GM18507 (cell line): ENCODE data around the gene POC1A.
"Not testable (repeated sequence)": the region's sequence is repeated elsewhere in the genome, so short reads cannot be mapped to it uniquely, and the experiment has no call there.

Experiments
- DNase-seq: peaks from one replicate; pipeline ENCODE4 v3.0.0; 2011; ENCODE audit warnings: low read depth; ENCODE audit not compliant: insufficient read length; ENCODE audit errors: extremely low spot score
- FAIRE-seq: peaks from 2 replicates; lab custom pipeline; 2011; peaks lifted over from hg19 to GRCh38; lab: Jason Lieb, UNC

Gene POC1A

GRCh38 chr3:52056968-52057811, 97.0 kb downstream of the POC1A start:
- FAIRE-seq (peak; percentile 99), DNase-seq (peak; percentile 94)

DNA sequence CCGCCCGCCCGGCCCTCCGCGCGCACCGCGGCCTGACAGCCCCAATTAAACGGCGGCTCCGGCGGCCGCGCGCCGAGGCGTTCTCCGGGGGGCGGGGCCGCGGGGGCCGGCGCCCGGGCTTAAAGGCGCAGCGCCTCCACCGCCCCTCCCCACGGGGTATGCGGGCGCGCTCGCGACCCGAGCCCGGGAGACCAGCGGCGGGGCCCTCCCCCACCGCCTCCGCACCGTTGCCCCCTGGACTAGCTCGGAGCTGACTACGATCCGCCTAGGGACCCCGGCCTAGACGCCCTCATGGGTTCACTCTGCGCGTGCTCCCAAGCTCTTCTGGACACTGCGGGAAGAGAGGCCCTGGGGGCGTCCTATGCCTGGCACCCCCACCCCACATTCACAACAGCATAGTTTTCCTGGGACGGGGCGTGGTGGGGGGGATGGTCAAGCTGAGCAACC, 97.7 kb downstream of the POC1A start, which contains the start of gene DUSP7:
Gene DUSP7, minus strand, starts transcription at position 51 of the 447 bp plus-strand sequence. CDS start 205 bp downstream, outside the sequence.
- peak; percentile 49 for FAIRE-seq

GRCh38 chr3:52055537-52056351, 98.5 kb downstream of the POC1A start:
- no peak for FAIRE-seq

More for the DNA sequence above, 97.7 kb downstream of the POC1A start, which contains the start of gene DUSP7:
- peak; percentile 48 for DNase-seq

DNA sequence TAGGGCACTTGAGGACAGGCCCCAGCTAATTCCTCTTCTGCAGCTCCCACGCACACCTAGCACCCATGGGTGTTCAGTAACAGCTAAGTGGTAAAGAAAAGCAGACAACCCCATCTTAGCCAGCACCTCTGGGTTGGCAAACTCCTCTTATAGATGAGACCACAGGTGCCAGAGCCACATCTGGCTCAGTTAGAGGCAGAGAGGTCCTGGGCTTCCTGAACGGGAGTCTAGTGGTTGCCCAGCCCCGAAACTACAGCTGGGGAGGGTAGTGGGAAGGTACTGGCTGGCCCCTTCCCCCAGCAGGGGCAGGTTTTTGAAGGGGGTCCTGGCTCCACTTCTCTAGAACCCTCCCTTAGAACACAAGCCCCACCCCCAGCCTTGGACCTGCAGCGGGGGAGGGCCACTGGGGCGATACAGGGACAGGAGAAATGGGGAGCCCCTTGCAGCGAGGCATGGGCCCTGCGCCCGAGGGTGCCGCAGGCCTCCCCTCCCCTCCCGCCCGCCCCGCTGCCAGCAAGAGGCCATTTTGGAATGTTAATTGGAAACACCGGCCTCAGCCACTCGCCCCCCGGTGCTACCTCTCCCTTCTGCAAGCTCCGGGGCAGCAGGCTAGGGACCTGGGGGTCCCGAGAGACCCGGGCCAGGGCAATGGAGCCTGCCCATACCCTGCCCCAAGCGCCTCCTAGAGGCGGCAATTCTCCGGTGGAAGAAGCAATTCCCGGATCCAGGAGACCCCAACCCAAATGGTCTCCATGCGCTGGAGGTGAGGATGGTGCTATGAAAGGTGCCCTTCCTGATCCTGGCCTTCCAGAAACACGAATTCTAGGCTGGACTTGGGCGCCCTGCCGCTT, 99.3 kb downstream of the POC1A start:
- no peak for DNase-seq
- no peak for FAIRE-seq

More at GRCh38 chr3:52055537-52056351, 98.5 kb downstream of the POC1A start:
- DNase-seq = no peak

DNA sequence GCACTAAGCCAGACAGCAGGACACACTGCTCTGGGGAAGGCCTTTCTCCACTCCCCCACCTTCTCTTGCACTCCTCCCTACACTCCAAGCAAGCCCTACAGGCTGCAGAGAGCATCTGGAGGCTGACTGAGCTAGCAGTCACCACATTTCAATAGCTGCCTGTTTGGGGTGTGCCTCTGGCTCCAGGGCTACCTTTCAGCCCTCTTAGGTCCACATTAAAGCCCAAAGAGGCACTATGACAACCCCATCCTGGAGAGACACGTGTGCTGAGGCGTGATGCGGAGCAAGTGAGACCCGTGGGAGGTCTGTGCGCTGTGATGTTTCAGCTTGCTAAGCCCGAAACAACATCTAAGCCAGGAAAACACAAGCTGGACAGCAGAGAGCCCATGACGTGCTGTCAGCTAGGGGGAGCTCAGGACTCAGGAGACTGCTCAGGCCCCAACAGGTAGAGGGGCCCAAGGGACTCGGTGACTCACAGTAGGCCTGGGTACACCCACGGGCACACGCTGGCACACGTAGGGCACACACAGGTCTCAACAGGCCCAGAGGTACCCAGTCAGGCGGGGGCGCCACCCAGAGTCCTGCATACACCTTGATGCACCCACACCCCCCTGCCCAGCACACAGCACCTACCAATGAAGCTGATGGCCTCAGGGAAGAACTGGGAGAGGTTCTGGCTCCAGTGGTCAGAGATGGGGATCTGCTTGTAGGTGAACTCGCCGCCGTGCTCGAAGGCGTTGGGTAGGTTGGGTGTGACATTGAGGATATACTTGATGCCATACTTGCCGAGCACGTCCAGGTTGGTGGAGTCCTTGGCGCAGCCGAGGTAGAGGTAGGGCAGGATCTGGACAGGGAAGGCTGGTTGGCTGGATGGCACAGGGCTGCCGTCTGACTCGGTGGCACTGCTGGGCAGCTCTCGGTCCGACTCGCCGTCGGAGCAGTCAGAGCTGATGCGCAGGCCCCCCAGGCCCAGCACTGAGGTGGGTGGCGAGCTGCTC, 100.6 kb downstream of the POC1A start:
- DNase-seq = no peak
- peak; percentile 81 for FAIRE-seq

DNA sequence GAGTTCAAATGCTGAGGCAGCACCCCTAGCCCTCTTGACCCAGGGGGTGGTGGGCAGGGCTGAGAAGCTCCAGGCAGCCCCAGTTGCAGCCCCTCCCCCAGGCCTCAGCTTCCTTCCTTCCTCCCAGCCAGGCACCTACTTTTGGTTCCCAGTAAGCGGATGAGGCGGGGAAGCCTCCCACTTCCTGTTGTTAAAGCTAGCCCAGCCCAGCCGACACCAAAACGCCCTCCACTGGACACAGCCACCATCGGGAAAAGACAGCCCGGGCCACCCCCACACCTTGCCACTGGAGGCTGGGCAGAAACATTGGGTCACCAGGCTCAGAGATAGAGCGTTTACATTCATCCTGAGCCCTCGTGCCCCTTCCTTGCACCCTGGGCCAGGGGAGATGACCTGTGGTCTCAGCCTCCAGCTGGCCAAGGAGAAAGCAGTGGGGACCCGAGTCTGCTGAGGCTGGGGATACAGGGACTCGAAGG, 101.4 kb downstream of the POC1A start:
- no peak for DNase-seq
- FAIRE-seq = peak; percentile 79

DNA sequence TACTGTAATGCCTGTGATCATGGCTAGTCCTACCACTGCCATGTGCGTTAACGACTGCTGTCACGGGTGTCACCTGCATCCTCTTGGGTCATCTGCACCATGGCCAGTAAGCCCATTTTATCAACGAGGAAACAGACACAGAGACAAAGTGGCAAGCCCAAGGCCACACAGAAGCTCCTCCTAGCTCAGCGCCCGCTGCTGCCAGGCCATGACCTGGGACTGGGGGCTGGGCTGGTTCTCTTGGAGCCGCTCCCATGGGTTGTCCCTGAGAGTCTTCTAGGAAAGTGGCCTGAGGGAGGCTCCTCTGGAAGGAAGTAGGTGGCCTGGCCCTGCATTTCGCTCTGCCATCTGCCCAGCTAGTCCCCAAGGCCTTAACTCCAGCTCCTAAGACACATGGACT, 102.8 kb downstream of the POC1A start:
- no peak for FAIRE-seq
- no peak for DNase-seq

DNA sequence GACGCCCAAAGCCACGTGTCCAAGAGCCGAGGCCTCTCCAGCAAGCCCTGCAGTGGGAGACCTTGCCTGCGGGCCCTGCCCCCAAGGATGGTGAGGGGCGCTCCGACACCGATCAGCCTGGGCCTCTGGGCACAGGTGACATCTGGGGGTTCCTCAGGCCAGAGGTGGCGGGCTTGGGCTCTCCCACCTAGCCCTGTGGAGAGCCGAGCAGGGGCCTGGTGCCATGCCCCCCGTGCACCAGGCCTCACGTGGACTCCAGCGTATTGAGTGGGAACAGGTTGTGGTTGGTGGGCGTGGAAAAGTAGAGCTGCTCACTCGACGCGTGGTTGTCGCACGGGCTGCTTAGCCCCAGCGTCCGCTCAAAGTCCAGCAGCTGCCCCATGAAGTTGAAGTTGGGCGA, 103.7 kb downstream of the POC1A start:
- no peak for DNase-seq
- no peak for FAIRE-seq

GRCh38 chr3:52049503-52049902, 104.7 kb downstream of the POC1A start:
- DNase-seq (no peak), FAIRE-seq (no peak)

DNA sequence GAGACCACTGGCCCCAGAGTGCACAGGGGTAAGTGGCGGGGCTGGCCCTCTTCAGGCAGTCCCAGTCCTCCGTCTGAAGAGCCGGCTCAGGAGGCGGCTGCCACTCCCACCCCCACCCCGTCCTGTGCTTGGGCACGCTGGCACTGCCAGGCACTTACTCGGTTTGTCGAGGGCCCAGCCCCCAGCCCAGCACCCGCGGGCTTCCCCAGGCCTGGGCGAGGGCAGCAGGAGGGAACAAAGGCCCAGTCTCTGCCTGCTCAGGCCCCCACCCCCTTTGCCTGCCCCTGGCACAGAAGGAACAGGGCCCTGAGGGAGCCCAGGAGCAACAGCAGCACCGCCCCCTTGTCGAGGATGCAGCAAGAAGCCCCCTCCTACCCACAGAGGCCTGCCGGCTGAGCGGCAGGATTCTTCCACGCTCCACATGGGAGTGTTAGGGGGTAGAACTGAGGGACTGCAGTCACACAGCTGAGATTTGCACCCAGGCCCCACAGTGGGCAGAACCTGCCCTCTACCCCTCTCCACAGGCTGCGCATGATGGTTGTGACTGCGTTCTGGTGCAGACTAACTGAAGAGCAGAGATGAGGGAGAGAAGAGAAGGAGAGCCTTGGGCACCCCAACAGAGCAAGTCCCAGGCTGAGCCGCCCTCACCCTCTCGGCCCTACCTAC, 106.8 kb downstream of the POC1A start:
- DNase-seq (no peak), FAIRE-seq (no peak)

DNA sequence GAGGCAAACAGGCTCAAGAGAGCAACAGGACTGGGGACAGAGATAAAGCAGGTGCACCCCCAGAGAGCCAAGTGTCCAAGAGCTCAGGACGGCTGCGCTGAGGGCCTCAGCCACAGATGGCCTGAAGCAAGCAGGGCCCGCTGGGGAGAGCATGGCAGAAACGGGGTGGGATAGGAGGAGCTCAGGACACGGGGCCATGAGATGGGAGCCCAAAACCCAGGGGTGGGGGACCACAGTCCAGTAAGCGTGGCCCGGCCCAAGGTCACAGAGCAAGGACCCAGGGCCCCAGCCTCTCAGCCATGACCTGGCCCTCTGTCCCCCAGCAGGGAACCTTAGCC, 107.4 kb downstream of the POC1A start:
- no peak for FAIRE-seq
- DNase-seq = no peak

GRCh38 chr3:52046186-52046901, 107.9 kb downstream of the POC1A start:
- DNase-seq = no peak
- no peak for FAIRE-seq

DNA sequence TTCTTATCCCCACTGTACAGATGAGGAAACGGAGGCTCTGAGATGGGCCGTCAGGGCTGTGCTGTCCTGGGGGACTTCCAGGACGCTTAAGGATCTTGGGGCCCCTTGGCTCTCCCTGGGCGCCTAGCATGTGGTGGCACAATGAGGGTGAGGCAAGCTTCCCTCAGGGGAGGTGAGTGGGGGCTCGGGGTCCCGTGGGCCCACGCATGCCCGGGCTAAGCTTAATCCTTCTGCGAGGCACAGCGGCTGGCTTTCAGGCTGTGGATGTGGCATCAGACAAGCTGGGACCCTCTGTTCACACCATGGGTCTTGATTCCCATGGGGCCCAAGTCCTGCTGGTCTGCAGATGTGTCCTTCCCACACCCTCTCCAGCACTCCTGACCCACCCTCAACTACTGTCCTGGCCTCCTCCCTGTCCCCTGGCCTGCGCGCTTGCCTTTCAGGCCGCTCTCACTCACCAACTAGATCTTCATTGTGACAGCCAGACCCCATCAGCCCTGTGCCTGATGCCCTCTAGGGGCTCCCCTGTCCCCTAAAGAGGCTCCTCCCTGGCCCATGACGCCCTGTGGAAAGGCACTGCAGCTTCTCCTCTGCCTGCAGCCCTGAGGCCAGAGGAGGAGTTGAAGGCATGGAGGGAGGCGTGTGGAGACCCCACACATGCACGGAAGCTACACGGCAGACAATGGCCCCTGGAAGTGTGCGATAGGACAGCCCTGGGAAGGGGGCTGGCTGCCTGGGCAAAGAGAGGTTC, 109.2 kb downstream of the POC1A start:
- no peak for DNase-seq
- no peak for FAIRE-seq

- DNase-seq (no peak), FAIRE-seq (no peak)
Observed at GRCh38 chr3:52043750-52044149, 110.5 kb downstream of the POC1A start.

DNA sequence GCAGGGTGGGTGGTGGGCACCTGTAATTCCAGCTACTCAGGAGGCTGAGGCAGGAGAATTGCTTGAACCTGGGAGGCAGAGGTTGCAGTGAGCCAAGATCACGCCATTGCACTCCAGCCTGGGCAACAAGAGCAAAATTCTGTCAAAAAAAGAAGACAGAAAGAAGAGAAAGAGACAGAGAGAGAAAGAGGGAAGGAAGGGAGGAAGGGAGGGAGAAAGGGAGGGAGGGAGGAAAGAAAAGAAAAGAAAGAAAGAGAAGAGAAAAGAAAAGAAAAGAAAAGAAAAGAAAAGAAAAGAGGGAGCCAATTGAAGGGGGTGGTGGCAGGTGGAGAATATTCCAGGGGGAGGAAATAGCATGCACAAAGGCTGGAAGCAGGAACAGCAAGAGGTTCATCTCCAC, 111.2 kb downstream of the POC1A start:
- DNase-seq, FAIRE-seq: not testable (repeated sequence)

DNA sequence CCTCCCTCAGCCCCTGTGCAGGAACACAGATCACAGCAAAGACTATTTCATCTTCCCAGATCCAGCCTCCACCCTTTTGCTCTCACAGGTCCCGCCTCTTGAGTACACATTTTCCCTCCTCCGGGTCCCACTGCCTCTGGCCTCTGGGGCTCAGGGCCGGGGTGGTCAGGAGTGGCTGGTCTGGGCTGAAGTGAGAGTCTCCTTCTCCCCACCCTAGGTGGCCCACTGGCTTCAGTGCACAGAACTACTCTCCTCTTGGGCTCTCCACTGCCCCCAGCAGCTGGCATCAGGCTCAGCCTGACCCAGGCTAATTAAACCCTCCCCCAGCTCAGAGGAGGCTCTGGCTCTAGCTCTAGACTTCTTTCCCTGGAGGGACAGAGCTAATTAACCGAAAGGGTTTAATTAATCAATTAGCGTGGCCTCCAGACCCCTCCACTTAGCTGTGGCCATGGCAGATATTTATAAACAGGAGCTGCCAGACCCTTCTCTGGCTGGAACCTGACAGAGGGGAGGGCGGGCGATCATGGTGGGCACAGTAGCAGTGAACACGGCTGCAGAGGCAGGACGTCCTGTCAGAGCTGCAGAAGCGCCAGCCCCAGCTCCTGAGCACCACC, 113.0 kb downstream of the POC1A start:
- DNase-seq (no peak), FAIRE-seq (no peak)
